ENCODE results near the gene ZFP64. TPM values are rescaled to one million over a fixed set of nuclear protein-coding genes. Genes with fewer than 3 reads are reported as not detected.
A peak's percentile ranks its signal among the peaks of the same experiment; 100 is the strongest.

Gene ZFP64
- polyA plus RNA-seq, 2 of the 4 experiments (the other 2 are of a cell fraction) = 14.4 to 22.0 TPM

- H3K4me2 ChIP-seq = no peak overlapping the region
- H3K4me1 ChIP-seq = 0 out of 3 replicates have a peak, but pooled peaks cover 3% of the 10 kb centered on the region
- H3K9me3 ChIP-seq = no peaks in the 10 kb centered on the region
- FAIRE-seq (no peak), DNase-seq (ENCODE audit: low read depth in 1 of 2, low spot score in 1 of 2) (no peak), ATAC-seq (no peak)
- 90% methylated on average over 9 of the region's 9 CpGs for WGBS (ENCODE audit: missing lambda C conversion rate)
- TF ChIP-seq FOSL2 (IDR thresholded peaks at IDR 0.05) (no peak), FOSL2 (CRISPR knock-in tag; IDR thresholded peaks at IDR 0.05) (peak; percentile 14; the same call in 1 of the 2 replicates), MAX (IDR thresholded peaks at IDR 0.05) (no peak)
- ChIA-PET POLR2A (no interaction called here), CTCF (no interaction called here)
- no peak overlapping the region for H3K4me3 ChIP-seq
- H3K27ac ChIP-seq = no peak overlapping the region
Observed at GRCh38 chr20:52172392-52173047, 19.1 kb downstream of the ZFP64 start.

GRCh38 chr20:52171025-52171424, 20.6 kb downstream of the ZFP64 start:
- ATAC-seq = no peak
- CTCF ChIA-PET = interaction anchor here (1.3 kb wide), 1 partner anchor 21 kb away, joined by 4 read pairs; the partner anchor contains the start of gene ZFP64
- TF ChIP-seq KDM1A (IDR thresholded peaks at IDR 0.05; ENCODE audit: low read depth) (no peak), BHLHE40 (IDR thresholded peaks at IDR 0.05; ENCODE audit: low read depth, low read length) (no peak), POLR2A (IDR thresholded peaks at IDR 0.05; ENCODE audit: low read length) (no peak), SREBF2 (IDR thresholded peaks at IDR 0.05) (no peak), ELK1 (IDR thresholded peaks at IDR 0.05; ENCODE audit: low read depth, low read length) (no peak), HEYL (CRISPR knock-in tag; IDR thresholded peaks at IDR 0.05) (no peak), RAD21 (conservative IDR thresholded peaks at IDR 0.05 in 1 of 2, IDR thresholded peaks at IDR 0.05 in 1 of 2) (no peak), MAFK (IDR thresholded peaks at IDR 0.05; ENCODE audit: partially characterized antibody) (no peak), PBX3 (IDR thresholded peaks at IDR 0.05) (no peak), PHF8 (IDR thresholded peaks at IDR 0.05; ENCODE audit: borderline replicate concordance, low read depth) (no peak), REST (IDR thresholded peaks at IDR 0.05) (no peak), HES2 (IDR thresholded peaks at IDR 0.05) (no peak), EHF (CRISPR knock-in tag; IDR thresholded peaks at IDR 0.05) (no peak), ESRRA (IDR thresholded peaks at IDR 0.05; ENCODE audit: borderline replicate concordance, low read length) (no peak)
- DNase-seq (ENCODE audit: low read depth in 1 of 2, low spot score in 1 of 2) = no peak
- no peak overlapping the region for H3K4me3 ChIP-seq
- H3K4me2 ChIP-seq = no peak overlapping the region
- no peak overlapping the region for H3K27ac ChIP-seq
- WGBS (ENCODE audit: missing lambda C conversion rate) = 93% methylated on average over 8 of the region's 8 CpGs
- 0 out of 3 replicates have a peak, but pooled peaks cover 4% of the 10 kb centered on the region for H3K9me3 ChIP-seq
- 0 out of 3 replicates have a peak, but pooled peaks cover 3% of the 10 kb centered on the region for H3K4me1 ChIP-seq
- no peak for FAIRE-seq
- POLR2A ChIA-PET = no interaction called here

Data from A549 (cell line).